HepG2 (cell line): ENCODE results near the gene CCDC83. TPM values are rescaled to one million over a fixed set of nuclear protein-coding genes. Genes with fewer than 3 reads are reported as not detected.
"Not testable (repeated sequence)": the region's sequence is repeated elsewhere in the genome, so short reads cannot be mapped to it uniquely, and the experiment has no call there.

Experiments used
- ARID5B ChIP-seq: IDR thresholded peaks from 2 replicates; pipeline ENCODE4 v1.4.0; 2020; ENCODE audit warnings: mild to moderate bottlenecking, missing genetic modification reagents
- ATF7 ChIP-seq, 2 experiments: fragments of 450-650 bp in 1 of 2; sonication (generic) in 1 of 2; formaldehyde crosslinking in 1 of 2; IDR thresholded peaks; 2 replicates each; pipeline versions ENCODE4 v1.4.0 to v1.6.1; 2016 to 2020; ENCODE audit warnings: antibody characterized with exemption in 1 of 2, mild to moderate bottlenecking in 1 of 2, missing genetic modification reagents in 1 of 2
- FOXA3 ChIP-seq: IDR thresholded peaks from 2 replicates; pipeline ENCODE4 v1.6.1; 2016; ENCODE audit warnings: missing genetic modification reagents, missing compliant biosample characterization
- GATAD2A ChIP-seq: IDR thresholded peaks from 2 replicates; pipeline ENCODE4 v1.6.1; 2016
- KAT8 ChIP-seq: IDR thresholded peaks from 2 replicates; pipeline ENCODE4 v1.6.1; 2016; ENCODE audit warnings: missing genetic modification reagents, missing compliant biosample characterization
- KLF16 ChIP-seq, 2 experiments: sonication (generic) in 1 of 2; formaldehyde crosslinking in 1 of 2; IDR thresholded peaks; 2 replicates each; pipeline versions ENCODE4 v1.6.1 to v1.8.0; 2016 to 2023; ENCODE audit warnings: missing genetic modification reagents in 2 of 2, missing compliant biosample characterization in 1 of 2
- MED1 ChIP-seq: sonication (generic); formaldehyde crosslinking; IDR thresholded peaks from 2 replicates; pipeline ENCODE4 v1.4.0; 2020; ENCODE audit warnings: missing genetic modification reagents
- NFIC ChIP-seq: IDR thresholded peaks from 2 replicates; pipeline ENCODE4 v1.6.1; 2012; ENCODE audit warnings: mild to moderate bottlenecking, low read length, inconsistent platforms
- RXRB ChIP-seq: IDR thresholded peaks from 2 replicates; pipeline ENCODE4 v1.6.1; 2016; ENCODE audit warnings: borderline replicate concordance, missing genetic modification reagents, missing compliant biosample characterization
- SIX1 ChIP-seq: sonication (generic); formaldehyde crosslinking; IDR thresholded peaks from 2 replicates; pipeline ENCODE4 v1.4.0; 2020; ENCODE audit warnings: missing genetic modification reagents, borderline replicate concordance
- SOX6 ChIP-seq, 2 experiments: fragments of 450-650 bp in 1 of 2; sonication (generic) in 1 of 2; formaldehyde crosslinking in 1 of 2; IDR thresholded peaks; 2 replicates each; pipeline versions ENCODE4 v1.4.0 to v1.6.1; 2017 to 2020; ENCODE audit warnings: antibody characterized with exemption in 1 of 2, mild to moderate bottlenecking in 1 of 2, missing genetic modification reagents in 1 of 2
- THAP11 ChIP-seq: IDR thresholded peaks from 2 replicates; pipeline ENCODE4 v1.6.1; 2016; ENCODE audit warnings: missing biosample characterization, missing genetic modification reagents
- ZMYM2 ChIP-seq: sonication (generic); formaldehyde crosslinking; IDR thresholded peaks from 2 replicates; pipeline ENCODE4 v1.8.0; 2022; ENCODE audit warnings: mild to moderate bottlenecking, missing genetic modification reagents
- polyA plus RNA-seq, 8 experiments: library from polyadenylated mRNA; depleted of rRNA in 3 of 8; stranded (reverse) in 7 of 8; unstranded in 1 of 8; fragments of >200 nt; fragmentation: Illumina TruSeq in 4 of 8; extraction: Trizol in 4 of 8; gene quantifications; 2 replicates each; pipeline versions ENCODE4 v1.2.1 to v1.2.3, GENCODE V29; 2011 to 2016; ENCODE audit warnings: low read depth in 4 of 8, missing spikeins in 1 of 8, mixed read lengths in 1 of 8; ENCODE audit not compliant: insufficient read depth in 1 of 8
- total RNA-seq, 5 experiments: library from RNA; depleted of rRNA; stranded (reverse); fragments of >200 nt; fragmentation: Illumina TruSeq; extraction: Trizol; gene quantifications; 2 replicates each; pipeline ENCODE4 v1.2.3, GENCODE V29; 2016; ENCODE audit warnings: low read depth in 1 of 5
- TF ChIP-seq, protein P1 (sequence below), 2 experiments: fragments of 450-650 bp in 1 of 2; sonication (generic) in 1 of 2; formaldehyde crosslinking; IDR thresholded peaks; 2 replicates each; pipeline versions ENCODE4 v1.5.0 to v1.8.0; 2020 to 2022; ENCODE audit warnings: mild to moderate bottlenecking in 1 of 2, missing genetic modification reagents in 1 of 2
- TF ChIP-seq, protein P2 (sequence below): sonication (generic); formaldehyde crosslinking; IDR thresholded peaks from 2 replicates; pipeline ENCODE4 v1.4.0; 2020; ENCODE audit warnings: missing genetic modification reagents, mild to moderate bottlenecking, borderline replicate concordance
- TF ChIP-seq, protein P3 (sequence below): sonication (generic); formaldehyde crosslinking; IDR thresholded peaks from 2 replicates; pipeline ENCODE4 v1.4.0; 2020; ENCODE audit warnings: missing genetic modification reagents, borderline replicate concordance

The CCDC83 gene
- total and polyA plus RNA-seq, 2 of the 13 experiments (the other 11 are each of a cell fraction or from before 2014, with no cell fraction given), result not detected

GRCh38 chr11:85926653-85927214, 71.6 kb downstream of the CCDC83 start (continued):
- TF ChIP-seq SIX1, result 0 out of 2 replicates have a peak, but pooled peaks have one; percentile 20
- peak; percentile 56; the same call in 1 of the 2 replicates for TF ChIP-seq MED1 (CRISPR knock-in tag)
- peak; percentile 50; the same call in 1 of the 2 replicates for TF ChIP-seq KAT8 (CRISPR knock-in tag)
- TF ChIP-seq NFIC, result 0 out of 2 replicates have a peak, but pooled peaks have one; percentile 34
- 0 out of 2 replicates have a peak, but pooled peaks have one; percentile 11 for TF ChIP-seq ATF7 (IDR thresholded peaks at IDR 0.05)
- TF ChIP-seq ATF7 (CRISPR knock-in tag; IDR thresholded peaks at IDR 0.05); SOX6 (IDR thresholded peaks at IDR 0.05): not testable (repeated sequence)
- peak; percentile 68 for TF ChIP-seq RXRB (CRISPR knock-in tag)
- TF ChIP-seq, protein P1, sequence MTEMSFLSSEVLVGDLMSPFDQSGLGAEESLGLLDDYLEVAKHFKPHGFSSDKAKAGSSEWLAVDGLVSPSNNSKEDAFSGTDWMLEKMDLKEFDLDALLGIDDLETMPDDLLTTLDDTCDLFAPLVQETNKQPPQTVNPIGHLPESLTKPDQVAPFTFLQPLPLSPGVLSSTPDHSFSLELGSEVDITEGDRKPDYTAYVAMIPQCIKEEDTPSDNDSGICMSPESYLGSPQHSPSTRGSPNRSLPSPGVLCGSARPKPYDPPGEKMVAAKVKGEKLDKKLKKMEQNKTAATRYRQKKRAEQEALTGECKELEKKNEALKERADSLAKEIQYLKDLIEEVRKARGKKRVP (CRISPR knock-in tag; IDR thresholded peaks at IDR 0.05), result peak in 1 of 2 experiments; percentile 21; a peak in 1 of 4 replicates
- 0 out of 2 replicates have a peak, but pooled peaks have one; percentile 21 for TF ChIP-seq THAP11
- peak; percentile 92 for TF ChIP-seq SOX6 (CRISPR knock-in tag; IDR thresholded peaks at IDR 0.05)
- TF ChIP-seq GATAD2A (CRISPR knock-in tag), result peak; percentile 83
- peak in 1 of 2 experiments; percentile 19; a peak in 1 of 4 replicates for TF ChIP-seq KLF16 (CRISPR knock-in tag; IDR thresholded peaks at IDR 0.05)
- 0 out of 2 replicates have a peak, but pooled peaks have one; percentile 37 for TF ChIP-seq ZMYM2 (CRISPR knock-in tag)
- TF ChIP-seq FOXA3 (CRISPR knock-in tag), result peak; percentile 72
- TF ChIP-seq, protein P2, sequence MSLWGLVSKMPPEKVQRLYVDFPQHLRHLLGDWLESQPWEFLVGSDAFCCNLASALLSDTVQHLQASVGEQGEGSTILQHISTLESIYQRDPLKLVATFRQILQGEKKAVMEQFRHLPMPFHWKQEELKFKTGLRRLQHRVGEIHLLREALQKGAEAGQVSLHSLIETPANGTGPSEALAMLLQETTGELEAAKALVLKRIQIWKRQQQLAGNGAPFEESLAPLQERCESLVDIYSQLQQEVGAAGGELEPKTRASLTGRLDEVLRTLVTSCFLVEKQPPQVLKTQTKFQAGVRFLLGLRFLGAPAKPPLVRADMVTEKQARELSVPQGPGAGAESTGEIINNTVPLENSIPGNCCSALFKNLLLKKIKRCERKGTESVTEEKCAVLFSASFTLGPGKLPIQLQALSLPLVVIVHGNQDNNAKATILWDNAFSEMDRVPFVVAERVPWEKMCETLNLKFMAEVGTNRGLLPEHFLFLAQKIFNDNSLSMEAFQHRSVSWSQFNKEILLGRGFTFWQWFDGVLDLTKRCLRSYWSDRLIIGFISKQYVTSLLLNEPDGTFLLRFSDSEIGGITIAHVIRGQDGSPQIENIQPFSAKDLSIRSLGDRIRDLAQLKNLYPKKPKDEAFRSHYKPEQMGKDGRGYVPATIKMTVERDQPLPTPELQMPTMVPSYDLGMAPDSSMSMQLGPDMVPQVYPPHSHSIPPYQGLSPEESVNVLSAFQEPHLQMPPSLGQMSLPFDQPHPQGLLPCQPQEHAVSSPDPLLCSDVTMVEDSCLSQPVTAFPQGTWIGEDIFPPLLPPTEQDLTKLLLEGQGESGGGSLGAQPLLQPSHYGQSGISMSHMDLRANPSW, result 0 out of 2 replicates have a peak, but pooled peaks have one; percentile 33
- TF ChIP-seq, protein P3, sequence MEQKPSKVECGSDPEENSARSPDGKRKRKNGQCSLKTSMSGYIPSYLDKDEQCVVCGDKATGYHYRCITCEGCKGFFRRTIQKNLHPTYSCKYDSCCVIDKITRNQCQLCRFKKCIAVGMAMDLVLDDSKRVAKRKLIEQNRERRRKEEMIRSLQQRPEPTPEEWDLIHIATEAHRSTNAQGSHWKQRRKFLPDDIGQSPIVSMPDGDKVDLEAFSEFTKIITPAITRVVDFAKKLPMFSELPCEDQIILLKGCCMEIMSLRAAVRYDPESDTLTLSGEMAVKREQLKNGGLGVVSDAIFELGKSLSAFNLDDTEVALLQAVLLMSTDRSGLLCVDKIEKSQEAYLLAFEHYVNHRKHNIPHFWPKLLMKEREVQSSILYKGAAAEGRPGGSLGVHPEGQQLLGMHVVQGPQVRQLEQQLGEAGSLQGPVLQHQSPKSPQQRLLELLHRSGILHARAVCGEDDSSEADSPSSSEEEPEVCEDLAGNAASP (CRISPR knock-in tag), result peak; percentile 45; the same call in 1 of the 2 replicates
- TF ChIP-seq ARID5B, result peak; percentile 82
